Heart left ventricle (tissue), 16 donors: ENCODE measurements around the gene CLSTN2. TPM values are rescaled to one million over a fixed set of nuclear protein-coding genes. Genes with fewer than 3 reads are reported as not detected.

ENCODE experiments used
- ATAC-seq, 4 donors: fragments of 200-7000 bp; cut with Tn5 transposase; one replicate each; pipeline ENCODE4 v1.9.1; 2020 to 2022; ENCODE audit warnings: moderate library complexity in 4 of 4, mild to moderate bottlenecking in 3 of 4, moderate number of reproducible peaks in 1 of 4
- DNase-seq, 5 donors: peaks; one replicate each; pipeline ENCODE4 v3.0.0-alpha.2; 2020
- H3K27ac ChIP-seq, 12 donors: fragments of 200-600 bp; sonication (generic) in 4 of 12; one replicate each; pipeline versions ENCODE4 v1.5.0 to v1.8.0; 2016 to 2022; ENCODE audit warnings: mild to moderate bottlenecking in 2 of 12
- H3K27me3 ChIP-seq, 9 donors: fragments of 200-600 bp; sonication (generic) in 2 of 9; one replicate each; pipeline versions ENCODE4 v1.5.1 to v1.8.0; 2016 to 2022; ENCODE audit warnings: mild to moderate bottlenecking in 3 of 9
- H3K36me3 ChIP-seq, 9 donors: fragments of 200-600 bp; sonication (generic) in 2 of 9; one replicate each; pipeline versions ENCODE4 v1.5.0 to v1.8.0; 2018 to 2022; ENCODE audit warnings: mild to moderate bottlenecking in 2 of 9
- H3K4me1 ChIP-seq, 12 donors: fragments of 200-600 bp; sonication (generic) in 4 of 12; one replicate each; pipeline versions ENCODE4 v1.5.0 to v1.8.0; 2016 to 2022; ENCODE audit warnings: mild to moderate bottlenecking in 3 of 12
- H3K4me3 ChIP-seq, 12 donors: fragments of 200-600 bp; sonication (generic) in 4 of 12; one replicate each; pipeline versions ENCODE4 v1.5.0 to v1.8.0; 2017 to 2022; ENCODE audit warnings: mild to moderate bottlenecking in 9 of 12, moderate library complexity in 4 of 12
- H3K9me3 ChIP-seq, 12 donors: fragments of 200-600 bp; sonication (generic) in 4 of 12; one replicate each; pipeline versions ENCODE4 v1.5.0 to v1.8.0; 2016 to 2022; ENCODE audit warnings: mild to moderate bottlenecking in 1 of 12
- POLR2A ChIP-seq, 2 donors: fragments of 450-650 bp; IDR thresholded peaks; one replicate each; pipeline ENCODE4 v1.6.1; 2017; ENCODE audit warnings: antibody characterized with exemption in 2 of 2, mild to moderate bottlenecking in 2 of 2, moderate library complexity in 2 of 2
- WGBS, 4 donors: extraction: QIAGEN DNeasy Blood & Tissue Kit in 2 of 4; methylation state at CpG; one replicate each; pipeline versions ENCODE4 v1.1.5 to v1.1.7; 2013 to 2018; 5-methylcytosine and 5-hydroxymethylcytosine counted together
- intact Hi-C, 10 donors: fragments of 100-400 bp; cut with DNase I; formaldehyde crosslinking; loops; one replicate each; pipeline versions ENCODE4 v1.11.1 to v1.14.2; 2022
- polyA plus RNA-seq, 2 donors: library from polyadenylated mRNA; stranded (reverse); fragments of 200-250 nt; gene quantifications; one replicate each; pipeline ENCODE4 v1.2.3, GENCODE V29; 2013
- total RNA-seq, 9 donors: library from RNA; depleted of rRNA in 2 of 9; stranded (reverse); fragments of >200 nt in 2 of 9; fragmentation: NEBNext Ultra II Directional in 3 of 9; extraction: Animal tissue kit (Norgen Biotek cat#: 25700) in 3 of 9; gene quantifications; one replicate each; pipeline versions ENCODE4 v1.1.0 to v1.2.4, GENCODE V29; 2016 to 2023
- TF ChIP-seq, protein P1 (sequence below), 12 donors: fragments of 200-600 bp; sonication (generic) in 4 of 12; IDR thresholded peaks; one replicate each; pipeline versions ENCODE4 v1.5.0 to v1.8.0; 2018 to 2022; ENCODE audit warnings: antibody characterized with exemption in 12 of 12, mild to moderate bottlenecking in 5 of 12
- donor health status: ischemic (EF 13 %, LVEDD 7.1; RV severe dilation, severe dysfunction).
- donor health status: healthy with polysubstance abuse.
- donor health status: DM: no; HTN: yes; CAD: no.
- donor health status: DM: no; HTN: no; CAD: no.
- donor health status: ischemic (EF 25% LVEDD 6.9; RV normal size, moderate dysfunction).
- donor health status: ischemic (EF 25% LVEDD 5.7; RV mildly dilated, moderate dysfunction).
- donor health status: healthy.
- donor health status: DM: yes; HTN: yes; CAD: no.
- donor health status: ischemic (EF 35%, LVEDD 5.7; RV mildly dilated, moderate dysfunction).
- donor health status: nonischemic (EF 11% LVEDD 7.7; RV severe dilation, severe dysfunction).
- donor health status: DM: yes; HTN: yes; CAD: no.
- donor health status: PGD.
- donor health status: ischemic (EF 29% LVEDD 5.4; RV normal size, mild dysfunction).
- donor health status: nonischemic (EF 23%, LVEDD 6.1; RV moderate dilation, normal function).

Gene CLSTN2
- total and polyA plus RNA-seq, 11 donors, result 0.69 to 7.6 (median 3.9) TPM

DNA sequence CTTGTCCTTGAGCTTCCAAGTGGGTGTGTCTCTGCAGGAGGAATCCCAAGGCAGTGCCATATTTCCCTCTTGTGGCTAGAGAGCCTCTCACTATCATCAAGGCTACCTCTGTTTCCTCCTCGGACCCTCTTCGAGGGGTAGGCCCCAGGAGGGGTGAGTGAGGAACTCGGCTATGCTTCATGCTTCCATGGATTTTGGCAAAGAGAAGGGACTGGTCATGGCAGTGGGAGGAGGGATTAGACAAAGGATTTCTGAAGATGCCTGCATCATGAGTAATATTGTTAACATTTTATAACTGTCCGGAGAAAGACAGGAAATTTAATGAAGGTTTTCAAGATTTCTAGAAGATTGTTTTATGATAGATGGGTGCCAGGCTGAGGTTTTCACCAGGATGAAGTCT, 241.5 kb downstream of the CLSTN2 start:
- H3K27ac ChIP-seq, result no peak overlapping the region
- no peak overlapping the region for H3K4me3 ChIP-seq
- H3K36me3 ChIP-seq, result no peaks in the 10 kb centered on the region
- 73 to 83% (median 75%) methylated on average over 4 of the region's 4 CpGs for WGBS, 4 donors
- TF ChIP-seq, protein P1, sequence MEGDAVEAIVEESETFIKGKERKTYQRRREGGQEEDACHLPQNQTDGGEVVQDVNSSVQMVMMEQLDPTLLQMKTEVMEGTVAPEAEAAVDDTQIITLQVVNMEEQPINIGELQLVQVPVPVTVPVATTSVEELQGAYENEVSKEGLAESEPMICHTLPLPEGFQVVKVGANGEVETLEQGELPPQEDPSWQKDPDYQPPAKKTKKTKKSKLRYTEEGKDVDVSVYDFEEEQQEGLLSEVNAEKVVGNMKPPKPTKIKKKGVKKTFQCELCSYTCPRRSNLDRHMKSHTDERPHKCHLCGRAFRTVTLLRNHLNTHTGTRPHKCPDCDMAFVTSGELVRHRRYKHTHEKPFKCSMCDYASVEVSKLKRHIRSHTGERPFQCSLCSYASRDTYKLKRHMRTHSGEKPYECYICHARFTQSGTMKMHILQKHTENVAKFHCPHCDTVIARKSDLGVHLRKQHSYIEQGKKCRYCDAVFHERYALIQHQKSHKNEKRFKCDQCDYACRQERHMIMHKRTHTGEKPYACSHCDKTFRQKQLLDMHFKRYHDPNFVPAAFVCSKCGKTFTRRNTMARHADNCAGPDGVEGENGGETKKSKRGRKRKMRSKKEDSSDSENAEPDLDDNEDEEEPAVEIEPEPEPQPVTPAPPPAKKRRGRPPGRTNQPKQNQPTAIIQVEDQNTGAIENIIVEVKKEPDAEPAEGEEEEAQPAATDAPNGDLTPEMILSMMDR (IDR thresholded peaks at IDR 0.05), result no peak
- ATAC-seq, result no peak
- H3K27me3 ChIP-seq, result no peaks in the 10 kb centered on the region
- no peaks in the 10 kb centered on the region for H3K4me1 ChIP-seq
- DNase-seq, result no peak
- intact Hi-C loops, result no loop called here
- no peaks in the 10 kb centered on the region for H3K9me3 ChIP-seq

DNA sequence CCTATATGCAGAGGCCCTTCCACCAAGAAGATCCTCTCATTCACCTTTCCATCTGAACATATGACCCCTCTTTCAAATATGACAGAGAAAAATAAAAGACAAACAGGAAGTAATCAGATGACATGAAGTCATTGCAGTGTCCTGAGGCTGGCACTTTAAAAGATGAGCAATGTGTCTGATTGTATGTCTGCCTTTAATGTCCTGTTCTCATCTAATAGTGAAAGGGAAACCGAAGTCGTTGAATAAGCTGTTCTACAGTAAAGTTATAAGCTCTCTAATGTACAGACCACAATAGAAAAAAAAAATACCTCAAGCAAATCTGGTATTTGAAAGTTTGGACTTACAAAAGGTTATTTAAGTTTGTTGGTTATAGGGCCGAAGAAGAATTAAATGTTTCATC, 243.0 kb downstream of the CLSTN2 start:
- Histone ChIP-seq H3K36me3 (no peaks in the 10 kb centered on the region), H3K4me1 (no peaks in the 10 kb centered on the region), H3K27ac (no peak overlapping the region), H3K4me3 (no peak overlapping the region), H3K27me3 (no peaks in the 10 kb centered on the region), H3K9me3 (no peaks in the 10 kb centered on the region)
- TF ChIP-seq POLR2A (IDR thresholded peaks at IDR 0.05), result no peak
- TF ChIP-seq, protein P1 (IDR thresholded peaks at IDR 0.05), result no peak
- WGBS, 4 donors, result 84 to 96% (median 89%) methylated on average over 3 of the region's 3 CpGs
- intact Hi-C loops, result no loop called here
- no peak for DNase-seq
- ATAC-seq, result no peak

DNA sequence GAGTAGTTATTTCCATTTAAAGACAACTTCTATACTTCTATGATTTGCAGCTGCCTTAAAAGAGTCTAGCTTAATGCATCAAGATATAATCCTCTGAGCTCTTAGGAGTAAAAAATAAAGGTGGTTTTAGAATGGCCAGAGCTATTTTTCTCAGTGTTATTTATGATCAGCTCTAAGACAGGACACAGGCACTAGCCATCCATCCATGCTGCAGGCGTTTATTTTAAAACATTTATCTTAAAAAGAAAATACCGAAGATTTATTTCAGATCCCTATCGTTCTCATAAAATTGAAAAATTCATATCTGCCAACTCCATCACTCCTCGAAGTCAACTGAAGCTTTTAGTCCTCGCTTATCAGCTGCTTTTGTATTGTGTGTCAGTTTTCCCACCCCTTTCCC, 243.5 kb downstream of the CLSTN2 start:
- ATAC-seq (no peak), DNase-seq (no peak)
- Histone ChIP-seq H3K27me3 (no peaks in the 10 kb centered on the region), H3K4me1 (no peaks in the 10 kb centered on the region), H3K9me3 (no peaks in the 10 kb centered on the region), H3K4me3 (no peak overlapping the region), H3K27ac (no peak overlapping the region), H3K36me3 (no peaks in the 10 kb centered on the region)
- WGBS, 4 donors, result 65 to 88% (median 84%) methylated on average over 5 of the region's 5 CpGs
- intact Hi-C loops, result no loop called here
- TF ChIP-seq, protein P1 (IDR thresholded peaks at IDR 0.05), result no peak
- TF ChIP-seq POLR2A (IDR thresholded peaks at IDR 0.05), result no peak

DNA sequence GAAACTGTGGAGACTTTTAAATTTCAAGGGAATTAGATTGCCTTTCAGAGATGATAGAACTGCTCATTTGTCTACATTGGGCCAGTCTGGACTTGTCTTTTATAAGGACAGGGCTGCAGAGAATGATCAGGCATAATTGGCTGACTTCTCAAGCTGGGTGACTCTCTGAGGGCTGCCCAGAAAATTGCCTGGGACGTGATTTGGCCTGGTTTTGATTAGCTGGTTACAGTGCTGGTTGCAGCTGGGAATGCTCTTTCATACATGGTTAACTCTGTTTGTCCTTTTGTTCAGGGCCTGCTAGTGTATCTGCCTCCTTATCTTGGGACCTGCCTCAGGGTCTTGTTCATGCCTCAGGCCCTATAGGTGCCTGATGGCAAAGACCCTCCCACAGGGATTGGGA, 245.6 kb downstream of the CLSTN2 start:
- ATAC-seq, result no peak
- Histone ChIP-seq H3K4me3 (no peak overlapping the region), H3K4me1 (peaks cover 0 to 6% (median 4%) of the 10 kb centered on the region in 12 donors), H3K27me3 (no peaks in the 10 kb centered on the region), H3K27ac (no peak overlapping the region), H3K9me3 (no peaks in the 10 kb centered on the region), H3K36me3 (no peaks in the 10 kb centered on the region)
- DNase-seq, result no peak
- intact Hi-C loops, result no loop called here
- WGBS, 4 donors, result 33 to 67% (median 57%) methylated on average over 1 of the region's 1 CpG
- no peak for TF ChIP-seq POLR2A (IDR thresholded peaks at IDR 0.05)
- TF ChIP-seq, protein P1 (IDR thresholded peaks at IDR 0.05), result no peak
